GM10266 (cell line): ENCODE measurements around the gene ARL4D.
"Not testable (repeated sequence)": the region's sequence is repeated elsewhere in the genome, so short reads cannot be mapped to it uniquely, and the experiment has no call there.

ENCODE experiments used
- DNase-seq: peaks from one replicate; pipeline ENCODE4 v3.0.0; 2012; ENCODE audit errors: extremely low spot score
- TF ChIP-seq, protein P1 (sequence below): IDR thresholded peaks from 2 replicates; pipeline ENCODE4 v1.5.1; 2012; ENCODE audit warnings: mild to moderate bottlenecking, low read depth; ENCODE audit not compliant: control insufficient read depth, insufficient read depth; ENCODE audit errors: missing control alignments

The ARL4D gene

GRCh38 chr17:43372273-43372911, 26.4 kb upstream of the ARL4D start:
- peak; percentile 44 for DNase-seq
- TF ChIP-seq, protein P1, sequence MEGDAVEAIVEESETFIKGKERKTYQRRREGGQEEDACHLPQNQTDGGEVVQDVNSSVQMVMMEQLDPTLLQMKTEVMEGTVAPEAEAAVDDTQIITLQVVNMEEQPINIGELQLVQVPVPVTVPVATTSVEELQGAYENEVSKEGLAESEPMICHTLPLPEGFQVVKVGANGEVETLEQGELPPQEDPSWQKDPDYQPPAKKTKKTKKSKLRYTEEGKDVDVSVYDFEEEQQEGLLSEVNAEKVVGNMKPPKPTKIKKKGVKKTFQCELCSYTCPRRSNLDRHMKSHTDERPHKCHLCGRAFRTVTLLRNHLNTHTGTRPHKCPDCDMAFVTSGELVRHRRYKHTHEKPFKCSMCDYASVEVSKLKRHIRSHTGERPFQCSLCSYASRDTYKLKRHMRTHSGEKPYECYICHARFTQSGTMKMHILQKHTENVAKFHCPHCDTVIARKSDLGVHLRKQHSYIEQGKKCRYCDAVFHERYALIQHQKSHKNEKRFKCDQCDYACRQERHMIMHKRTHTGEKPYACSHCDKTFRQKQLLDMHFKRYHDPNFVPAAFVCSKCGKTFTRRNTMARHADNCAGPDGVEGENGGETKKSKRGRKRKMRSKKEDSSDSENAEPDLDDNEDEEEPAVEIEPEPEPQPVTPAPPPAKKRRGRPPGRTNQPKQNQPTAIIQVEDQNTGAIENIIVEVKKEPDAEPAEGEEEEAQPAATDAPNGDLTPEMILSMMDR, result no peak

DNA sequence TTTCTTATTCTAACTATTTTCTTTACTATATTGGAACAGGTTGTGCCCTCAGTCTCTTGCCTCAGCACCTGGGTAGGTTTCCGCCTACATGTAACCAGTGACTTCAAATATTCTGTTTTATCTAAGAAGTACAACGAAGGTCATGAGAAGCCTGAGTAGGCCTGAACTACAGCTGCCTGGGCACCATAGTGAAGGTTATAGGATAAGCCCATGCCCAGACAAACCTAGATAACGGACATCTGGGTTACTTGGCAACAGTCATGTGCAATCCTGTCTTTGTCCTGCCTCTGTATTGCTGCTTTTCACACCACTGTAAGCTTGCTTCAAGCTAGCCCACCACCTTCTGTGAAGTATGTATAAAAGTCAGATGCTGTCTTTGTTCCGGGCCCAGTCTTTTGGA, 25.4 kb upstream of the ARL4D start:
- DNase-seq, result no peak
- TF ChIP-seq, protein P1, result no peak

DNA sequence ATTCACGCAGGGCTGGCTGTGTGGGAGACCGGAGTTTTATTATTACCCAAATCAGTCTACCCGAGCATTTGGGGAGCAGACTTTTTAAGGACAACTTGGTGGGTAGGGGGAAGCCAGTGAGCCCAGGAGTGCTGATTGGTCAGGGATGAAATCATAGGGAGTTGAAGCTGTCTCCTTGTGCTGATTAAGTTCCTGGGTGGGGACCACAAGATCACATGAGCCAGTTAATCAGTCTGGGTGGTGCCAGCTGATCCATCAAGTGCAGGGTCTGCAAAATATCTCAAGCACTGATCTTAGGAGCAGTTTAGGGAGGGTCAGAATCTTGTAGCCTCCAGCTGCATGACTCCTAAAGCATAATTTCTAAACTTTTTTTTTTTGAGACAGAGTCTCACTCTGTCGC, 22.9 kb upstream of the ARL4D start:
- DNase-seq, result not testable (repeated sequence)

DNA sequence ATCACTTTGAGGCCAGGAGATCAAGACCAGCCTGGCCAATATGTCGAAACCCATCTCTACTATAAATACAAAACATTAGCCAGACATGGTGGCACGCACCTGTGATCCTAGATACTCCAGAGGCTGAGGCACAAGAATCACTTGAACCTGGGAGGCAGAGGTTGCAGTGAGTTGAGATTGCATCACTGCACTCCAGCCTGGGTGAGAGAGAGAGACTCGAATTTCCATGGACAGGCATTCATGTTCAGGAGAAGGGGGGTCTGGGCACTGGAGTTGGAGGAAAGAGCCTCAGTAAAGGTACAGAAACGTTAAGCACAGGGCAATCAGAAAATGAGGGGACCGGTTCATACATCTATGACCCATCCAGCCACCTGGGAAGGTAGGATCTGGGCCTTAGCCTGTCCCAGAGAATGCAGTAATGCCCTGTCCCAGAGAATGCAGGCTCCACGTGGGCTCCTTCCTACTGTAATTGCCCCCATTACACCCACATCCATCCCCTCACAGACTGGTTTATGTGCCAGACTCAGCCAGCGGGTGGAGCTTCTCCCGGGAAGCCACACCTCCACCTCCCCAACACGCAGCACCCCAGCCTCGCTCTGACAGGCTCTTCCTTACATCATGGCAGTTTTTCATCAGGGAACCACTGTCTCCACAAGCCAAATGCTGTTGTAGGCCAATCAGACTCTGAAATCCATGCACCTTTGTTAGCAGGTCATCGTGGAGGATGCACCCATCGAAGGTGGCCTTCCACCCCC, 21.6 kb upstream of the ARL4D start:
- DNase-seq, result no peak
- TF ChIP-seq, protein P1, result no peak

DNA sequence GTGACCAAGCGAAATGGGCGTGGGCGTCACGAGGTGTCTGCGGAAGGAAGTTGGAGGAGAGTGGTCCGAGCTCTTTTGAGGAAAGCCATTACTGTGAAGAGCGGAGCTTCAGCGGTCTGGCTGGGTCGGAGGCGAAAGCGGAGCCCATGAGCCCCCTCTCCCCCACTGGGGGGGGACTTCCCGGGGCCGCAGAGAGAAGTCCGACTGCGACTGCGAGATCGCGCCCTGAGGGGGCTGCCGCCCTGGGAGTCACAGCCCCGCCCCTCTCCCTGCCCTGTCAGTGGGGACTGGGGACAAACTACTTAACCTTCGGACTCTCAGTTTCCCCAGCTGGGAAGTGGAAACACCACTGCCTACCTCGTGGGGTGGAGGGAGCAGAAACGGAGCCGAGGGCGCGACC, 20.0 kb upstream of the ARL4D start:
- TF ChIP-seq, protein P1, result no peak
- DNase-seq, result no peak

DNA sequence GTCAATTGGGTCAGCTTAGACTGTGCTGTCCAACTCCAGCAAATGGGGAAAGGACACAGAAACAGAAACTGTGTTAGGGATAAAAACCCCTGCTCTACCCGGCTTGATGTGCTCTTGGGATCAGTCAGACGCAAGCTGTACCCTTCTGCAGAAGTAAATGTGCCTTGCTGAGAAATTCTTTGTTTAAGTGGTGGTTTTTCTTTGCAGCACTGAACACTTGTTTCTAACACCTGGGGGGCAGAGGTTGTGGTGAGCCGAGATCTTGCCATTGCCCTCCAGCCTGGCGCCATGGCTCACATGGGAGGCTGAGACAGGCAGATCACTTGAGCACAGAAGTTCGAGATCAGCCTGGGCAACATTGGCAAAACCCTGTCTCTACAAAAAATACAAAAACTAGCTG, 18.5 kb upstream of the ARL4D start:
- TF ChIP-seq, protein P1, result no peak

DNA sequence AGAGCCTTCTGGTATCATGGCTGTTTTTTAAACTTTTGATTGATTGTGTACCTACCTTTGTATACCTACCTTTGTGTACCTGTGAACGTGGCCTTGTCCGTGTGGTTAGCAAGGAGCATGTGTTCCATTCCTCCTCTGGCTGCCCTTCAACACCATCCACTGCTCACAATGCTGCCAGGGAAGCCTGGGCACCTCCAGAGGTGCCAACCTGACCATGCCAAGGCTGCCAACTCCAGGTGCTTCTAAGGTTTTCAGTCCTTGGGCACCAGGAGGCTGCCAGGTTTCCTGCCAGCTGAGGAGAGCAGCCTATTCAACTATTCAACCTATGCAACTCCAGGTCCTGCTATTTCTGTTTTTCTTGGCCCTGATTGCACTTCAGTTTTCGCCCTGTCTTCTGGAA, 17.6 kb upstream of the ARL4D start:
- TF ChIP-seq, protein P1, result no peak
- no peak for DNase-seq

More for the DNA sequence above, 18.5 kb upstream of the ARL4D start:
- DNase-seq, result no peak
